SH-SY5Y (cell line): ENCODE data around the gene CNR2.

ENCODE experiments used
- GATA2 ChIP-seq: IDR thresholded peaks from 2 replicates; pipeline ENCODE4 v1.6.1; 2011; ENCODE audit warnings: mild to moderate bottlenecking, low read depth, low read length
- GATA3 ChIP-seq: IDR thresholded peaks from 2 replicates; pipeline ENCODE4 v1.6.1; 2011; ENCODE audit warnings: low read depth, mild to moderate bottlenecking, low read length, moderate library complexity

Gene CNR2

DNA sequence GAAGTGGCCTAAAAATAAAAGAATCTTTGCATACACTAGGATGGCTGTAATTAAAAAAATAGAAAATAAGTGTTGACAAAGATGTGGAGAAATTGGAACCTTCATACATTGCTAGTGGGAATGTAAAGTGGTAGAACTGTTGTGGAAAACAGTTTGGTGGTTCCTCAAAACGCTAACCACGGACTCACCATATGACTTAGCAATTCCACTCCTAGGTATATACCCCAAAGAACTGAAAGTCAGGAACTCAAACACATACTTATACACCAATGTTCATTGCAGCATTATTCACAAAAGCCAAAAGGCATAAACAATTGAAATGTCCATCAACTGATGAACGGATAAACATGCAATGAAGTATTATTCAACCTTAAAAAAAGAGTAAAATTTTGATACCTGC is 77.1 kb downstream of the CNR2 start:
- TF ChIP-seq GATA3 (no peak), GATA2 (no peak)

DNA sequence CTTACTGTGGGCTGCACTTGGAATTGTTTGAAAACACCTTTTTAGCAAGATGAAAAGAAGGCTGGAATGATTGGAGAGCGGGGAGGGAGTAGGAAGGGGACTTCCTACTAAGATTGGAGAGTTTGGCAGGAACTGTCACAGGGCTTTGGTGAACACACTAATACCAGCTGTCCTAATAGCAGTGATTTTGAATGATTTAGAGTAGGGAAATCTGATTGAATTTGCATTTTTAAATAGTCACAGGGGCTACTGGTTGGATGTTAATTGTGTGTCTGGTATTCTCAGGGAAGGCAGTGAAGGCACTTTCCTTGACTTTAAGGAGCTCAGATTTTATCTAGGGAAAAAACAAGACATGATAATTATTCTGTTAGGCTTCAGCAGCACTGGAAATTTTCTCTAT is 85.4 kb downstream of the CNR2 start:
- TF ChIP-seq GATA3 (no peak), GATA2 (no peak)

DNA sequence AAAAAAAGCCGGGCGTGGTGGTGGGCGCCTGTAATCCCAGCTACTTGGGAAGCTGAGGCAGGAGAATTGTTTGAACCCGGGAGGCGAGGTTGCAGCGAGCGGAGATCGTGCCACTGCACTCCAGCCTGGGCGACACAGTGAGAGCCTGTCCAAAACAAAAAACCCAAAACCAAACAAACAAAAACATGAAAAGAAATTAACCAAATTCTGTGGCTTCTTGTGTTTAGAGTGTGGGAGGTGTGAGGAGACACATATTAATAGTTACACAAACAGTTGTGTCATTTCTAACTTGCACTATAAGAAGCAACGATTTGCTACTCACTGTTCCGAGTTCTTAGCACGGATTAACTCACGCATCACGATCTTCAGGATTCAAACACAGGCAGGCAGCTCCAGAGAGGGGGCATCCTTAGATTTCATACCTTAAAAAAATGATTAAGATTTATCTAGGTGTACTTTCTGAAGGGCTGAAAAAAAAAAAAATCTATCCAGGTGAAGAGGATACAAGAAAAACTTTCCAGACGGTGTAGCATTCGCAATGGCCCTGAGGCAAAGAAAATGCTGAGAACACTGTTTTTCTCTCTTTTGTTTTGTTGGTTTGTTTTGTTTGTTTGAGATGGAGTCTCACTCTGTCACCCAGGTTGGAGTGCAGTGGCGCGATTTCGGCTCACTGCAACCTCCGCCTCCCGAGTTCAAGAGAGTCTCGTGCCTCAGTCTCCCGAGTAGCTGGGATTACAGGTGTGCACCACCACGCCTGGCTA is 87.2 kb downstream of the CNR2 start:
- no peak for TF ChIP-seq GATA2
- TF ChIP-seq GATA3 = no peak

DNA sequence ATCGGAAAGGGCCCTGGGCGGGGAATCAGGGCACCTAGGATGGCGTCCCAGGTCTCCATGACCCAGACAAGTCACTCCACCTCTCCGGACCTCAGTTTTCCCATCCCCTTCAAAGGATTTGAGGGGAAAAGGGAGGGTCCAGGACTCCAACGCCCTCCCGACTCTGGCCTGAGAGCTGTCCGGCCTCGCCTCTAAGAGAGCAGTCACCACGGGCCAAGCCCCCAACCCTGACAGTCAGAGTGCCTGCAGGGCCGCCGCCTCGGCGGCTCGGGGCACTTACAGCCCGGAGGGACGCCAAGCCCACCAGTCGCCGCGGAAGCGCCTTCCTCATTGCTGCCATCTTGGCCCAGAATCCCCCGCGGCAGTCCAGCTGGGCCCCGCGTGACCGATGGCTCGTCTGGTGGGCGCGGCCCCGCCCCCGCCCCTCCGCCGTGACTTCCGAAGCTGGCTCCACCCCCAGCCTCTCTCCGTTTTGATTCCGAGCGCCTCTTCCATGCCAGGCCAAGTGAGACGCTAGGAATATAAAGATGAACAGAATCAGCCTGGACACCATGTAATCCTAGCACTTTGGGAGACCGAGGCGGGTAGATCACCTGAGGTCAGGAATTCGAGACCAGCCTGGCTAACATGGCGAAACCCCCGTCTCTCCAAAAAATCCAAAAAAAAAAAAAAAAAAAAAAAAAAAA is 87.9 kb downstream of the CNR2 start, which contains the start of gene HMGCL:
TSS of gene HMGCL (minus strand) at position 354 of the 686 bp plus-strand sequence. CDS start at position 340, 14 bp downstream.
- no peak for TF ChIP-seq GATA3
- no peak for TF ChIP-seq GATA2

DNA sequence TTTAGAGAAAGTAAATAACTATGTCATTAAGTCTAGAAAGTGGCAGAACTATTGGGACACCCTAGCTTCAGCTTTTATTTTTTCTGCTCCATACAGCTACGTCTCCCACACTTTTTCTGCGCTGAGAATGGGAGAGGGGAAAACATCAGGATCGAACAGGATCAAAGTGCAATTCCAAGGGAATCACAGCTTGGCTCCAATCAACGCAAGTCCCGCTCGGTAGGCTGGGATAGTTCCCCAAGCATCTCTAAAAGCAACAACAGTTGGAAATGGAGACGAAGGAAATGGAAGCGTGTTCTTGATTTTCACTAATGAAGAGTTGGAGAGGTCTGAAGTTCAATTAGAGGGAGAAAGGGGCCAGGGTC is 88.5 kb downstream of the CNR2 start:
- TF ChIP-seq GATA3 (no peak), GATA2 (no peak)

DNA sequence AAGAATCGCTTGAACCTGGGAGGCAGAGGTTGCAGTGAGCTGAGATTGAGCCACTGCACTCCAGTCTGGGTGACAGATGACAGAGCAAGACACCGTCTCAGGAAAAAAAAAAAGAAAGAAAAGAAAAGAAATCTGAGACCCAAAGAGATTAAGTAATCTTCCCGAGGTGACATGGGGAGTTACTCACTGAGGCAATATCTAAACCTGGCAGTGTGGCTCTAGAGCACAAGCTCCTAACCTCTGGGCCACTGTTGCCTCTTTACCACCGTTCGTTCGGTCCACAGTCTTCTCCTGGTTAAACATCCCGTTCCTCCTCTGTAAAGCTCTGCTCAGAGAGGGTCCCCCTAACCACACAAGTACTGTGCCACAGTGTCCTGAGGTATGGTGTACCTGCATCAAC is 89.4 kb downstream of the CNR2 start:
- TF ChIP-seq GATA3 = no peak
- no peak for TF ChIP-seq GATA2
